MM.1S (cell line): ENCODE results near the gene SLC24A3.

Experiments
- EZH2 ChIP-seq: fragments of 300-600 bp; sonication (generic); optimal IDR thresholded peaks from 2 replicates; pipeline ENCODE3; 2017; ENCODE audit warnings: low read depth, mild to moderate bottlenecking, antibody characterized with exemption, low read length, mixed read lengths
- EZH2phosphoT487 ChIP-seq: fragments of 300-600 bp; sonication (generic); IDR thresholded peaks from 2 replicates; pipeline ENCODE4 v1.6.1; 2018; ENCODE audit warnings: antibody characterized with exemption, low read length
- TF ChIP-seq, protein P1 (sequence below): fragments of 300-600 bp; sonication (generic); IDR thresholded peaks from 2 replicates; pipeline ENCODE4 v1.5.1; 2016; ENCODE audit warnings: antibody characterized with exemption, low read length, mixed read lengths

DNA sequence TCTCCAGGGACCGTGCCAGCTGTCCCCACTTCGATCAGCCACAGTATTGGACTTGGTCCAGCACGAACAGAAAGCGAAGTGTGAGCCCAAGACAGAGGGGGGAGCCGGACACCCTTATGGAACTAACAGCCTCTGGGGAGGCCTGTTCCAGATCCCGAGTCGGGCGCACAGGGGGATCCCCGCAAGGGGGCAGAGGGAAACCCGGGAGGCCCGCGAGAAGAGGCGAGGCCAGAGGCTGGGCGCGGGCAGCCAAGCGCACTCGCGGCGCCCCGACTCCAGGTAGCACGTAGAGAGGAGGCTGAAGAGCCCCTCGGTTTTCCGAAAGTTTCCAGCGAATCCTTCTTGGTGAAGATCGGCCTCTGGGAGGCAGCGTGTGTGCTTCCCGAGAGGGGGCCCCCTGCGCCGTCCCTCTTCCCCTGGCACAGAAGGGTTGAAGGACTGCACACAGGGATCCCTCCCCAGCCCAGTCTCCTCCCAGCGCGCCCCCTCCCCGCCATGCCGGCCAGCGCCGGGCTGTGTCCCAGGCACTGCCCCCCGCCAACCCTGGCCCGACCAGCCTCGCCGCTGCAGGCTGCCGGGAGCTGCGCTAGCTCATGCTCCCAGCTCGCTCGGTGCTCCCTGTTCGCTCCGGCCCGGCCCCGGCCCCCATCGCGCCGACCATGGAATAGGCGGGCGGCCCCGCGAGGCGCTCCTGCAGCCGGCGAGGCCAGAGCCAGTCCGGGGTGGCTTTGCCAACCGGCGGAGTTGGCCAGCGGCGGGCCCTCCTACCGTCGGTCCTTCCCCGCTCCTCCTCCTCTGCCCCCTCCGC is 577 bp upstream of the SLC24A3 start:
- TF ChIP-seq, protein P1, sequence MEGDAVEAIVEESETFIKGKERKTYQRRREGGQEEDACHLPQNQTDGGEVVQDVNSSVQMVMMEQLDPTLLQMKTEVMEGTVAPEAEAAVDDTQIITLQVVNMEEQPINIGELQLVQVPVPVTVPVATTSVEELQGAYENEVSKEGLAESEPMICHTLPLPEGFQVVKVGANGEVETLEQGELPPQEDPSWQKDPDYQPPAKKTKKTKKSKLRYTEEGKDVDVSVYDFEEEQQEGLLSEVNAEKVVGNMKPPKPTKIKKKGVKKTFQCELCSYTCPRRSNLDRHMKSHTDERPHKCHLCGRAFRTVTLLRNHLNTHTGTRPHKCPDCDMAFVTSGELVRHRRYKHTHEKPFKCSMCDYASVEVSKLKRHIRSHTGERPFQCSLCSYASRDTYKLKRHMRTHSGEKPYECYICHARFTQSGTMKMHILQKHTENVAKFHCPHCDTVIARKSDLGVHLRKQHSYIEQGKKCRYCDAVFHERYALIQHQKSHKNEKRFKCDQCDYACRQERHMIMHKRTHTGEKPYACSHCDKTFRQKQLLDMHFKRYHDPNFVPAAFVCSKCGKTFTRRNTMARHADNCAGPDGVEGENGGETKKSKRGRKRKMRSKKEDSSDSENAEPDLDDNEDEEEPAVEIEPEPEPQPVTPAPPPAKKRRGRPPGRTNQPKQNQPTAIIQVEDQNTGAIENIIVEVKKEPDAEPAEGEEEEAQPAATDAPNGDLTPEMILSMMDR = no peak
- TF ChIP-seq EZH2phosphoT487 (no peak), EZH2 (no peak)
